ENCODE measurements around the gene SNAI1.
"Not testable (repeated sequence)": the region's sequence is repeated elsewhere in the genome, so short reads cannot be mapped to it uniquely, and the experiment has no call there.

Gene SNAI1

GRCh38 chr20:49987015-49987867, 4.5 kb downstream of the SNAI1 start:
- no peak for DNase-seq

DNA sequence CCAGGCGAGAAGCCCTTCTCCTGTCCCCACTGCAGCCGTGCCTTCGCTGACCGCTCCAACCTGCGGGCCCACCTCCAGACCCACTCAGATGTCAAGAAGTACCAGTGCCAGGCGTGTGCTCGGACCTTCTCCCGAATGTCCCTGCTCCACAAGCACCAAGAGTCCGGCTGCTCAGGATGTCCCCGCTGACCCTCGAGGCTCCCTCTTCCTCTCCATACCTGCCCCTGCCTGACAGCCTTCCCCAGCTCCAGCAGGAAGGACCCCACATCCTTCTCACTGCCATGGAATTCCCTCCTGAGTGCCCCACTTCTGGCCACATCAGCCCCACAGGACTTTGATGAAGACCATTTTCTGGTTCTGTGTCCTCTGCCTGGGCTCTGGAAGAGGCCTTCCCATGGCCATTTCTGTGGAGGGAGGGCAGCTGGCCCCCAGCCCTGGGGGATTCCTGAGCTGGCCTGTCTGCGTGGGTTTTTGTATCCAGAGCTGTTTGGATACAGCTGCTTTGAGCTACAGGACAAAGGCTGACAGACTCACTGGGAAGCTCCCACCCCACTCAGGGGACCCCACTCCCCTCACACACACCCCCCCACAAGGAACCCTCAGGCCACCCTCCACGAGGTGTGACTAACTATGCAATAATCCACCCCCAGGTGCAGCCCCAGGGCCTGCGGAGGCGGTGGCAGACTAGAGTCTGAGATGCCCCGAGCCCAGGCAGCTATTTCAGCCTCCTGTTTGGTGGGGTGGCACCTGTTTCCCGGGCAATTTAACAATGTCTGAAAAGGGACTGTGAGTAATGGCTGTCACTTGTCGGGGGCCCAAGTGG, 5.3 kb downstream of the SNAI1 start:
- DNase-seq: no peak

GRCh38 chr20:49989234-49990065, 6.7 kb downstream of the SNAI1 start:
- DNase-seq: no peak

- DNase-seq: no peak
These were observed 7.5 kb downstream of the SNAI1 start for GRCh38 chr20:49990271-49990720.

GRCh38 chr20:49993301-49993751, 10.5 kb downstream of the SNAI1 start:
- no peak for DNase-seq

DNA sequence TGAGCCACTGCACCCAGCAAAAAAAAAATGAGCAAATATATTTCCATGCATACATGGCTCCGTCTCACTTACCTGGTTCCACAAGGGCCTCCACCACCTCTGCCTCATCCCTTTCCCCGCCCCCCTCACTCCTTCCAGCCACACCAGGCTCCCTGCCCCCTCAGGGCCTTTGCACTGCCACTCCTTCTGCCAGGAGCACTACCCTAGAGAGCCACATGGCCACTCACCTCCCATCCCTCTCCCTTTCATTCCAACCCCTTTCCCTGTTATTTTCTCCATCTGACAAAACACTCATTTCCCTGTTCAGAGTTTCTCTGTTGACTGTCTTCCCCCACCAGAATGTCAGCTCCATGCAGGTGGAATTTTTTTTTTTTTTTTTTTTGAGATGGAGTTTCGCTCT, 12.8 kb downstream of the SNAI1 start:
- DNase-seq: no peak

DNA sequence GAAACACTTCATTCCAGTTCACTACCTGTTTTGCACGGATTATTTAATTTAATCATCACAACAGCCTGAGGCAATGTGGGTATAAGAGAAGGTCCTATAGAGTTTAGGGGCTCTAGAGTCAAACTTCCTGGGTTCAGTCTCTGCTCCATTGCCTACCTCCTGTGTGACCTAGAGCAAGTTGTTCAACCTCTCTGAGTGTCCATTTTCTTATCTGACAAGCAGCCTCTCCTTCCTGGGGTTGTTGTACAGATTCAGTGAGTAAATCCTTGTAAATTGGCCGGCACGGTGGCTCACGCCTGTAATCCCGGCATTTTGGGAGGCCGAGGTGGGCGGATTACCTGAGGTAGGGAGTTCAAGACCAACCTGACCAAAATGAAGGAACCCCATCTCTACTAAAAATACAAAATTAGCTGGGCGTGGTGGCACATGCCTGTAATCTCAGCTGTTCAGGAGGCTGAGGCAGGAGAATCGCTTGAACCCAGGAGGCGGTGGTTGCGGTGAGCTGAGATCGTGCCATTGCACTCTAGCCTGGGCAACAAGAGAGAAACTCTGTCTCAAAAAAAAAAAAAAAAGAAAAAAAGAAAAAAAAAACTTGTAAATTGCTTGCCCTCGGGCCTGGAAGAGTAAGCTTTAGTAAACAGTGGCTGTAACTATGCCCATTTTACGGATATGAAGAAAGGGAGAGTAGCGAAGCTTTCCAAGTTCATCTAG, 15.9 kb downstream of the SNAI1 start:
- not testable (repeated sequence) for DNase-seq

- no peak for DNase-seq
These were observed 16.5 kb downstream of the SNAI1 start for GRCh38 chr20:49999329-49999728.

DNA sequence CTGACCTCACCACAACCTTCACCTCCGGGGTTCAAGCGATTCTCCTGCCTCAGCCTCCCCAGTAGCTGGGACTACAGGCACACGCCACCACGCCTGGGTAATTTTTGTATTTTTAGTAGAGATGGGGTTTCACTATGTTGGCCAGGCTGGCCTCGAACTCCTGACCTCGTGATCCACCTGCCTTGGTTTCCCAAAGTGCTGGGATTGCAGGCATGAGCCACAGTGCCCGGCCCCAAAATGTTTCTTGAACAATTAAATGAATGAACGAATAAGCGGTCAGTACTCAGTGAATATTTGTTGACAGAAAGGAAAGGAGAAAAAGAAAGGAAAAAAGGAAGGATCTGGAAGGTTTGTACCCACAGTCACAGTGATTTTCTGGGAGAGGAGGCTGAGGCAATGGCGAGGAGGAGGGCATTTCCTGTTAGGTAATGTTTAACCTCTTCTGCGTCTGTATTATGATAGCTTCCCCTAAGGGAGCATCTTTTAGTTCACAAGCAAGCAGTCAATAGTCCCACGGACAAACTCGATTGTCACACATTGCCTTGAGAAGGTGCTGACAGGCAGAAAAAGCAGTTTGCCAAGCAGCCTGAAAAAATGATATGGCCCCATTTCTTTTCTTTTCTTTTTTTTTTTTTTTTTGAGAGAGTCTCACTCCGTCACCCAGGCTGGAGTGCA, 17.9 kb downstream of the SNAI1 start:
- not testable (repeated sequence) for DNase-seq

DNA sequence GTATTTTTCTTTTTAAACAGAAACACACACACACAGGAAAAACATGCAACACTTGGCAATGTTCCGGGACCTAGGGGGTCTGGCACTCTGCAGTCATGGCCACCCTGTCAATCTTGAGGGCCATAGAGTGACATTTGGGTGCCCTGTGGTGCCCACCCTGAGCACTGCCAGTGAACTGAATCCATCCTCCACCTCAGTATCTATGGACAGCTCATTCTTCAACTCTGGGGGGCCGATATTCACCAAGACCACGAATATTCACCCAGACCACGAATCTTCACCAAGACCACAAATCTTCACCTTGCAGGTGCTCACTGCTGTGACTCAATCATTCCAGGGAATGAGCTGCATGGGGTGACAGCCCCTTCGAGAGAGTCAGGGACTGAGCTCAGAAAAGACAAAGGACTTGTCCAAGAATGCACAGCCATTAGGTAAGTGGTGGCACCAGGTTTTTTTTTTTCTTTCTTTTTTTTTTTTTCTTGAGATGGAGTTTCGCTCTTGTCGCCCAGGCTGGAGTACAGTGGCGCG, 19.1 kb downstream of the SNAI1 start:
- DNase-seq: no peak

DNA sequence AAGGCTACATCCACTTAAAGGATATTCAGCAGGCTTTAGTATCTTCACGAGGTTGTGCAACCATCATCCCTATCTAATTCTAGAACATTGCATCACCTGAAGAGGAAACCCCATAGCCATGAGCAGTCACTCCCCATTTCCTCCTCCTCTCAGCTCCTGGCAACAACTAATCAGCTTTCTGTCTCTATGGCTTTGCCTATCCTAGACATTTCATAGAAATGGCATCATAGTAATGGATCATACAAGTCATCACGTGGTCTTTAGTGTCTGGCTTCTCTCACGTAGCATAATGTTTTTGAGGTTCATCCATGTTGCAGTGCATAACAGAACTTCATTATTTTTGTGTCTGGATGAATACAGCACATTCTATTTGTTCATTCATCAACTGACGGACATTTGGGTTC, 20.5 kb downstream of the SNAI1 start:
- no peak for DNase-seq

DNA sequence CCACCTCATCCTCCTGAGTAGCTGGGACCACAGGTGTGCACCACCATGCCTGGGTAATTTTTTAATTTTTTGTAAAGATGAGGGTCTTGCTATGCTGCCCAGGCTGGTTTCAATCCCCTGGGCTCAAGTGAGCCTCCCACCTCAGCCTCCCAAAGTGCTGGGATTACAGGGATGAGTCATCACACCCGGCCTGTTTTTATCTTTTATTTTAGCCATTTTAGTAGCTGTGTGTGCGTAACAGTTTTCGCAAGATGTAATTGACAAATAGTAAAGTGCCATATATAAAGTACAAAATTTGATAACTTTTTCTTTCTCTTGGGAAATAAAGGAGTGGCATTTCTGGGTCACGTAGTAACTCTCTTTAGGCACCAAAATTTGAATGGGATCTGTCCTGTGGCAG, 21.4 kb downstream of the SNAI1 start:
- no peak for DNase-seq

DNA sequence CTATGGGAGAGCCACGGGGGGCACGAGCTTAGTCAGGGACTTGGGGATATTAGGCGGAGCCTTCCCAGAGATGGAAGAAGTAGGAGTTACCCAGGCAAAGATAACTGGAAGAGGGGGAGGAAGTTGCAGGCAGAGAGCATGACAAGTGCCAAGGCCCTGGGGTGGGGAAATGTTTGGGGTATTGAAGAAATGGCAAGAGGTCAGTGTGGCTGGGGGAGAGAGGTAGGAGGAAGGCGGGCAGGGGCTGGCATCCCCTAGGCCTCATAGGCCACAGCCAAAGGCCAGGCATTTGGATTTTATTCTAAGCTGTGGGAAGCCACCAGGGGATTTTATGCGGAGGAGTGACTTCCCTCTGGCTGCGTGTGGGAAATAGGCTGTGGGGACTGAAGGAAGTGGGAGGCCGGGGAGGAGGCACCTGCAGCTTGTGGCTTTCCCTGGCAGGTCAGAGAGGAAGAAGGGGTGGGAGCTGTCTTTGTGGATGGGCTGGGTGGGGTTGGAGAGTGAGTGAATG, 22.7 kb downstream of the SNAI1 start:
- DNase-seq: no peak

DNA sequence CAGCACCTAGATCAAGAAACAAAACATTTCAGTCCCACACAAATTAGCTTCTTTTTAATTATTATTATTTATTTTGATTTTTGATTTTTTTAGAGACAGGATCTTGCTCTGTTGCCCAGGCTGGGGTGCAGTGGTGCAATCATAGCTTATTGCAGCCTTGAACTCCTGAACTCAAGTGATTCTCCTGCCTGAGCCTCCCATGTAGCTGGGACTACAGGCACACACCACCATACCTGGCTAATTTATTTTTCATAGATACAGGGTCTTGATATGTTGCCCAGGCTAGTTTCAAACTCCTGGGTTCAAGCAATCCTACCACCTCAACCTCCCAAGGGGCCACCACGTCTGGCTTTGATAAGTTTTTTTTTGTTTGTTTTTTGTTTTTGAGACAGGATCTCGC, 24.6 kb downstream of the SNAI1 start:
- DNase-seq: no peak

DNA sequence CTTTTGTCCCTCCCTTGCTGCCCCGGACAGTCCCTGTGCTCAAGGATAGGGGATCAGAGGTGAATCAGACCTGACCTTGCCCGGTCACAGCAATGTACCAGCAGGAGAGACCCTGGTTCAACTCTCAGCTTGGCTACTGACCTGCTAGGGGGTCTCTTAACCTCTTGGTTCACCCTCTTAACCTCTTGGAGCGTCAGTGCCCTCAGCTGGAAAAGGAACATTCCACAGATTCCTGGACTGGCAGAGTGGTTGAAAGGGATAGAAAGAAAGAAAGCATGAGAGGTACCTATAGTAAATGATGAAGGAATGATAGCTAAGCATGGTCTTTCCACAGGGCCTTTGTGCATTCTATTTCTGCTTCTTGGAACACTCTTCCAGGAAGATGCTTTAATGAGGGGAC, 25.2 kb downstream of the SNAI1 start:
- no peak for DNase-seq

- no peak for DNase-seq
These were observed 27.0 kb downstream of the SNAI1 start for GRCh38 chr20:50009521-50010454.

GRCh38 chr20:50011597-50011996, 28.8 kb downstream of the SNAI1 start:
- not testable (repeated sequence) for DNase-seq

DNA sequence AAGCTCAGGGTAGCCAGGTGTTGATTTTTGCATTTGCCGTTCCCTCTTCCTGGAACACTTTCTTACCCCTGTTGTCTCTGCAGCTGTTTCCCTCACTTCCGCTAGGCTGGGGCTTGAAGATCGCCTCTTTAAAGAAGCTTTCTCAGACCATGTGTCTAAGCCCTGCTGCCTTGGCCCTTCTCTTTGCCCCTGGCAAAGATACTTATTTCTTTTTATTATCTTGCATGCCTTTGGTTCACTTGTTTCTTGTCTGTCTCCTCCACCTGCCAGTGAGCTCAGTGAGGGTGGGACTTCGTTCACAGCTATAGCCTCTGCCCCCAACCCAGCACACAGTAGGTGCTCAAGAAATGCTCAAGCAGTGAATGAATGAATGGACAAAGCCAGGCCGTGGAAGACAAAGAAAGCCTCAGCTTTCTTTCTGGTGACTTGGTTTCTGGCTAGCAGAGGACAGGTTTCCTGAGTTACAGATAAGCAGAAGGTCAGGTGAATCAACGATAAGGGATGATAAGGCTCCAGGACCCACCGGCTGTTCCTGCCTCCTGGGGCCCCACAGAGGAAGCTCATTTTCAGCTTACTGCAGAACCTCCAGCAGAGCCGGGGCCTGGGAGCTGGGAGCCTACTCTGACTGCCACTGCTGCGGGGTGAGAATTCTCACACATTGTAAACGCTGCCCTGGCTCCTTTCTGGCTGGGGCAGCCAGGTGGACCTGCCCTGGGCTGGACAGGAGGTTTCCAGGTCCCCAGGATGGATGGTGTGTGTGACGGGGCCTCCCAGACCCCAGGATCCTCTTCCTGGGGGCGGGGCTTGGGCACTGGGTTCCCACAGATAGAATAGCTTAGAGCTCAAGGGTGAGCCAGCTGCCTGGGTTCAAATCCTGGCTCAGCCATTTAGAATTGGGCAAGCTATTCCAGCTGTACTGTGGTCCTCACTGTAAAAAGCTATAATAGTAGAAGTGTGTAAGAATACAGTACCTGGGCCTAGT, 29.8 kb downstream of the SNAI1 start:
- DNase-seq: no peak

DNA sequence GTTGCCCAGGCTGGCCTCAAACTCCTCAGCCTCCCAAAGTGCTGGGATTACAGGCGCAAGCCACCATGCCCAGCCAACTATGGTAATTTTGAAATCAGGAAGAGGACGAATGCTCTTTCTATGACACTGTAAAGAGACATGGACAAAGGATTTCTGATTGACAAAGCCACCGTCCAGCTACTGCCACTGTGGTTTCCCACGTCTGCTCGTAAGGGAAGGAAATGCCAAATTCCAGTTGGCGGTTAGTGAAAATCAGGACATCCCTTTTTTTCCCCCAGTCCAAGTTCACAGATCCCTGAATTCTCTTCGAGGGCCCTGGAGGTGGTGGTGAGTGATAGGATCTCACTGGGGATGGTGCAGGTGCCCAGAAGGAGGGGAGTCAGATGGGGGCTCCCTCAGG, 31.2 kb downstream of the SNAI1 start:
- DNase-seq: no peak

Data from activated T-cell treated with anti-CD3 and anti-CD28 coated beads, Interleukin-2, amount 50 U/mL, for 1 hour (primary cell).